GM18909 (cell line): Measurements from ENCODE around the gene SLC22A5.

Experiments used
- ATAC-seq: cut with Tn5 transposase; IDR thresholded peaks from one replicate; pipeline ENCODE4 v1.9.1; 2021; ENCODE audit warnings: mild to moderate bottlenecking; ENCODE audit not compliant: unreplicated experiment, poor library complexity

SLC22A5 gene

DNA sequence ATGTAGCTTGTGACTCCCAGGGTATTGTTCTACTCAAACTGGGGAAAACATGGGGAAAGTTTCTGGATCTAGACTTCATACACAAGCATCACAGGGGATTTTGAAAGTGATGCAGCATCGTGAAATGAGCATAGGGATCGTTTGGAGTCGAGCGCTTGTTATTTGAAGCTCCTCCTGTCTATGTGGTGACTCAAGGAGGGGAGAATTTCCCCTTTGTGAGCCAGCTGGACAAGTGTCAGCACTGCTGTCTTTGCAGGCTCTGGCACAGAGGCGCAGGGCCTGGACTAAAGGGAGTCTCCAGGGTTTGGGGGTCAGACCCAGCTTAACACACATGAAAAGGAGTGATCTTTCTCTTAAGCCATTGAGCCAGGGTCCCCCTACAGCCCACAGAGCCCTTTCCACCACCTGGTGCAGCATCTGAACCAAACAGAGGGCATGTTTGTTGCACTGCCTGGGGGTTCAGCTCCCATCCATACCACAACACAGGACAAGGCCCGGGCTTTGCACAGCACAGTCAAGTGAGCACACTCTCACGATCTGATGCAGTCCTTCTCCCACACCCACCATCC lies 70.1 kb downstream of the SLC22A5 start:
- ATAC-seq: no peak

DNA sequence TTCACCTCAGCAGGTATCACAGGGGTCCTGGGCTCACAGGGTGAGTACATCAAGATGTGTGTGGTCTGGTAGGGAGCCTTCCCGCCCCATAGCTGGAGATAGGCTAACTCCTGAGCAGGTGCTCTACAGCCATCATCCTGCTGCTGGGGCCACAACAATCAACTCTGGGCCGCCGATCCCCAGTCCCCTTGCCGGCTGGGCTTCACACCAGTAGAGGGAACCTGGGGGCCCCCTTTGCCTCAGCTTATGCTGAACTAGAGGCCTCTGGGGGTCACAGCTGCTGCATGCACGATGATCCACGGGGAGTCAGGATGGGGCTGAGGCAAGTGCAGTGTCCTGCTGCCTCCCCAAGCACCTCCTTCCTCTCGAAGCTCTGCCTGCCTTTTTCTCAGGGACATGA lies 74.6 kb downstream of the SLC22A5 start:
- ATAC-seq: no peak
